Activated naive CD4-positive, alpha-beta T cell treated with anti-CD3 and anti-CD28 coated beads for 36 hours (primary cell): ENCODE measurements around the gene CLIC5. TPM values are rescaled to one million over a fixed set of nuclear protein-coding genes. Genes with fewer than 3 reads are reported as not detected.

Experiments
- CTCF ChIA-PET: fragments of 350-600 bp; sonication (Branson Sonifier 250); formaldehyde crosslinking; loops from one replicate; lab custom pipeline; 2021; ENCODE audit warnings: antibody characterized with exemption; lab: Charles Lee
- DNase-seq: peaks from one replicate; pipeline ENCODE4 v3.0.0-alpha.2; 2020
- H3K27ac Mint-ChIP-seq: one replicate; pipeline ENCODE4 v1.8.0; 2021; ENCODE audit warnings: mild to moderate bottlenecking, mixed read lengths
- H3K27me3 Mint-ChIP-seq: one replicate; pipeline ENCODE4 v1.8.0; 2021; ENCODE audit warnings: low read depth, mixed read lengths
- H3K36me3 Mint-ChIP-seq: one replicate; pipeline ENCODE4 v1.8.0; 2021; ENCODE audit warnings: low read depth, mixed read lengths
- H3K4me1 Mint-ChIP-seq: one replicate; pipeline ENCODE4 v1.8.0; 2021; ENCODE audit warnings: low read depth, mixed read lengths
- H3K4me3 Mint-ChIP-seq: one replicate; pipeline ENCODE4 v1.8.0; 2021; ENCODE audit warnings: mild to moderate bottlenecking, moderate library complexity, mixed read lengths
- H3K9me3 Mint-ChIP-seq: one replicate; pipeline ENCODE4 v1.8.0; 2021; ENCODE audit warnings: mixed read lengths
- intact Hi-C: fragments of 100-400 bp; cut with micrococcal nuclease; formaldehyde crosslinking; loops from one replicate; pipeline ENCODE4 v1.15.1; 2023
- total RNA-seq, 2 experiments: library from RNA; stranded (reverse); gene quantifications; one replicate each; pipeline ENCODE4 v1.2.3, GENCODE V29; 2021

Gene CLIC5
- total RNA-seq, 2 experiments from 2014 or later, result 0.52 to 1.5 TPM

GRCh38 chr6:45836984-45837383 is 178.7 kb downstream of the CLIC5 start:
- intact Hi-C loops, result no loop called here
- Mint-ChIP-seq H3K36me3 (no peaks in the 10 kb centered on the region), H3K4me3 (no peak overlapping the region), H3K27me3 (no peaks in the 10 kb centered on the region), H3K9me3 (no peaks in the 10 kb centered on the region), H3K27ac (no peak overlapping the region), H3K4me1 (peaks cover 13% of the 10 kb centered on the region)
- no peak for DNase-seq
- CTCF ChIA-PET, result interaction anchor here (1.3 kb wide), 1 partner anchor 94 kb away, joined by 3 read pairs; no protein-coding TSS in a partner anchor

- H3K4me3 Mint-ChIP-seq, result no peak overlapping the region
- no peaks in the 10 kb centered on the region for H3K36me3 Mint-ChIP-seq
- H3K27ac Mint-ChIP-seq, result no peak overlapping the region
- intact Hi-C loops, result no loop called here
- no peaks in the 10 kb centered on the region for H3K27me3 Mint-ChIP-seq
- no peak for DNase-seq
- H3K9me3 Mint-ChIP-seq, result no peaks in the 10 kb centered on the region
- peaks cover 18% of the 10 kb centered on the region for H3K4me1 Mint-ChIP-seq
- CTCF ChIA-PET, result interaction anchor here (1.3 kb wide), 1 partner anchor 94 kb away, joined by 3 read pairs; no protein-coding TSS in a partner anchor
These were observed 179.2 kb downstream of the CLIC5 start for GRCh38 chr6:45836438-45836824.

- Mint-ChIP-seq H3K36me3 (no peaks in the 10 kb centered on the region), H3K9me3 (no peaks in the 10 kb centered on the region), H3K27me3 (no peaks in the 10 kb centered on the region), H3K4me3 (no peak overlapping the region), H3K27ac (no peak overlapping the region), H3K4me1 (peaks cover 23% of the 10 kb centered on the region)
- CTCF ChIA-PET, result interaction anchor here (0.8 kb wide), 1 partner anchor 75 kb away, joined by 5 read pairs; no protein-coding TSS in a partner anchor
- intact Hi-C loops, result no loop called here
- DNase-seq, result no peak
These were observed 179.8 kb downstream of the CLIC5 start for GRCh38 chr6:45835721-45836437.

GRCh38 chr6:45832063-45832462 is 183.6 kb downstream of the CLIC5 start:
- Mint-ChIP-seq H3K36me3 (no peaks in the 10 kb centered on the region), H3K9me3 (no peaks in the 10 kb centered on the region), H3K4me3 (no peak overlapping the region), H3K4me1 (peaks cover 27% of the 10 kb centered on the region), H3K27ac (no peak overlapping the region), H3K27me3 (peaks cover 2% of the 10 kb centered on the region)
- intact Hi-C loops, result loop anchor here (5.0 kb wide), 1 partner anchor 345 kb away; no protein-coding TSS in a partner anchor
- no peak for DNase-seq
- CTCF ChIA-PET, result interaction anchor here (1.4 to 1.7 kb wide), 2 partner anchors 12 to 23 kb away, joined by 3 to 4 read pairs; no protein-coding TSS in a partner anchor

Other genes starting within 250 kb of the CLIC5 start
- 1 to 10 TPM; 7.7 to 8.0 TPM for gene ENPP4, start 114.1 kb upstream of the CLIC5 start, total RNA-seq
- gene ENPP5, start 155.1 kb upstream of the CLIC5 start, total RNA-seq, result under 1 TPM; 0.24 to 0.62 TPM